Mononuclear cell (primary cell): ENCODE data around the gene MOSPD2. TPM values are rescaled to one million over a fixed set of nuclear protein-coding genes. Genes with fewer than 3 reads are reported as not detected.

Source experiments
- H3K27me3 ChIP-seq: 2 replicates; pipeline ENCODE4 v1.6.0; 2011; ENCODE audit warnings: low read length, control low read depth; ENCODE audit not compliant: insufficient read depth
- H3K4me1 ChIP-seq: 2 replicates; pipeline ENCODE4 v1.5.1; 2011; ENCODE audit warnings: mild to moderate bottlenecking, low read length, control low read depth; ENCODE audit not compliant: insufficient read depth
- H3K4me3 ChIP-seq: 2 replicates; pipeline ENCODE4 v1.5.1; 2011; ENCODE audit warnings: mild to moderate bottlenecking, low read length, moderate library complexity
- H3K9me3 ChIP-seq: 2 replicates; pipeline ENCODE4 v1.5.1; 2011; ENCODE audit warnings: low read depth, mild to moderate bottlenecking, control low read depth, low read length
- total RNA-seq: library from RNA; depleted of rRNA; stranded (reverse); fragments of >200 nt; gene quantifications from one replicate; pipeline ENCODE4 v1.2.3, GENCODE V29; 2012

The MOSPD2 gene
- total RNA-seq, 1 donor: 9.2 TPM

- peaks cover under 1% of the 10 kb centered on the region for H3K4me1 ChIP-seq
- H3K27me3 ChIP-seq: no peaks in the 10 kb centered on the region
- H3K4me3 ChIP-seq: no peak overlapping the region
- no peaks in the 10 kb centered on the region for H3K9me3 ChIP-seq
These were observed 11.5 kb downstream of the MOSPD2 start for GRCh38 chrX:14884714-14885113.

DNA sequence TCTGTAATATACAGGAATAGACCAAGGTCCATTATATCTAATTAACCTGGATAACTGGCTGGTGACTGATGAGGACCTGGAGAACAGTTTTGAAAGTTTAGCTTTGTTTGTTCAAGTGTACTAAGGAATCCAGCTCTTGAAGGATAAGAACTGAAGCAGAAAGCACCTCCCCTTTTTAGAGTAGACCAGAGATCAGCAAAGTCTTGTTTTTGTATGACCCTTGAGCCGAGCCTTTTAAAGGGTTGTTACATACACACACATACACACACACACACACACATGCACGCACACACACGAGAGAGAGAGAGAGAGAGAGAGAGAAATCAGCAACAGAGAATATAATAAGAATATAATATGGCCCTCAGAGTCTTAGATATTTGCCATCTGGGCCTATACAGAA lies 13.0 kb downstream of the MOSPD2 start:
- H3K27me3 ChIP-seq: no peaks in the 10 kb centered on the region
- H3K4me1 ChIP-seq: no peaks in the 10 kb centered on the region

GRCh38 chrX:14896273-14896672 lies 23.1 kb downstream of the MOSPD2 start:
- H3K4me1 ChIP-seq: no peaks in the 10 kb centered on the region
- H3K9me3 ChIP-seq: no peaks in the 10 kb centered on the region
- no peak overlapping the region for H3K4me3 ChIP-seq
- H3K27me3 ChIP-seq: no peaks in the 10 kb centered on the region

More for the DNA sequence above, 13.0 kb downstream of the MOSPD2 start:
- Histone ChIP-seq H3K4me3 (no peak overlapping the region), H3K9me3 (no peaks in the 10 kb centered on the region)

DNA sequence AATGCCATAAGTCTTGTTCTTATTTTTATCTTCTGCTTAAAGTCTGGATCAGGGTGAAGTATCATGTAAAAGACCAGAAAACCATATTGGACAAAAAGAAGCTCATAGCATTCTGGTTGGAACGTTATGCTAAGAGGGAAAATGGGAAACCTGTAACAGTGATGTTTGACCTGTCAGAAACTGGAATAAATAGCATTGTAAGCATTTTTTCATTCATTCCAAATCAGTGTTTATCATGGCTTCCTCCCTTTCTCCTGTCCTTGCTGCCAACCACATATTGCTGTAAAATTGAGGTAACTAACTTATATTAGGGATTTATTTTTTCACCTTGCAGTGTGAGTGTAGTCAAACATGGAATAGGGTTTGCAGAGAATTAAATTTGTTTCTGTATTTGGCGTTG lies 23.8 kb downstream of the MOSPD2 start:
- no peak overlapping the region for H3K4me3 ChIP-seq
- no peaks in the 10 kb centered on the region for H3K9me3 ChIP-seq
- no peaks in the 10 kb centered on the region for H3K4me1 ChIP-seq
- H3K27me3 ChIP-seq: no peaks in the 10 kb centered on the region

DNA sequence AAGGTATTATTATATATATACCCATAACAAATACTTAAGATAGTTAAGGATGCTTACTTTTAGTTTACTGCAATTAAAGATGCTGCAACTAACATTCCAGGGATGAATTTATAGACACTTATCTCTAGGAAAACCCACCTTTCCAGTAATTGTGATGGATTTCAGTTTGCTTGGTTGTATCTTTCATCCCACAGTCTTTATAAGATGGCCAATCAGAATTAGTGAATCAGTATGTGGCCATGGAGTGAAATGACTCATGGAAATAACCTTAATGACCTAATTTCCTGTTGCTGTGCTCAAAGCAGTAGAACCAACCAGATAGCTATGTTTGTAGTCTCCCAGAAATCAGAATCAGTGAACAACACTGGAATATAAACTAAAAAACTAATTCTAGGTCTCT lies 26.4 kb downstream of the MOSPD2 start:
- Histone ChIP-seq H3K4me3 (no peak overlapping the region), H3K27me3 (no peaks in the 10 kb centered on the region), H3K9me3 (no peaks in the 10 kb centered on the region), H3K4me1 (no peaks in the 10 kb centered on the region)

- no peaks in the 10 kb centered on the region for H3K4me1 ChIP-seq
- H3K4me3 ChIP-seq: no peak overlapping the region
- no peaks in the 10 kb centered on the region for H3K27me3 ChIP-seq
- H3K9me3 ChIP-seq: no peaks in the 10 kb centered on the region
These were observed 29.3 kb downstream of the MOSPD2 start for GRCh38 chrX:14902537-14902936.

DNA sequence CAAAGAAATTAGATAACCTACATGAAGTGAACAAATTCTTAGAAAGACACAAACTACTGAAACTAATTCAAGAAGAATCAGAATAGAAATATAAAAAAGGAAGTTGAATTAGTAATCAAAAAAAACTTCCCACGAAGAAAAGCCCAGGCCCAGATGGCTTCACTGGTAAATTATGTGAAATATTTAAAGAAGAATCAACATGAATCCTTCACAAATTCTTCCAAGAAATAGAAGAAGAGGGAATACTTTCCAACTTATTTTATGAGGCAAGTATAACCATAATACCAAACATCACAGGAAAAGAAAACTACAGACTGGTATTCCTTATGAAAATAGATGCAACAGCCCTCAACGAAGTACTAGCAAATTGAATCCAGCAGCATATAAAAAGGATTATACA lies 30.7 kb downstream of the MOSPD2 start:
- Histone ChIP-seq H3K4me1 (no peaks in the 10 kb centered on the region), H3K9me3 (no peaks in the 10 kb centered on the region), H3K27me3 (no peaks in the 10 kb centered on the region), H3K4me3 (no peak overlapping the region)

- Histone ChIP-seq H3K9me3 (no peaks in the 10 kb centered on the region), H3K4me3 (no peak overlapping the region), H3K27me3 (no peaks in the 10 kb centered on the region), H3K4me1 (no peaks in the 10 kb centered on the region)
These were observed 40.0 kb downstream of the MOSPD2 start for GRCh38 chrX:14913241-14913640.

GRCh38 chrX:14915596-14915995 lies 42.4 kb downstream of the MOSPD2 start:
- Histone ChIP-seq H3K27me3 (no peaks in the 10 kb centered on the region), H3K4me3 (no peak overlapping the region), H3K9me3 (no peaks in the 10 kb centered on the region), H3K4me1 (no peaks in the 10 kb centered on the region)

DNA sequence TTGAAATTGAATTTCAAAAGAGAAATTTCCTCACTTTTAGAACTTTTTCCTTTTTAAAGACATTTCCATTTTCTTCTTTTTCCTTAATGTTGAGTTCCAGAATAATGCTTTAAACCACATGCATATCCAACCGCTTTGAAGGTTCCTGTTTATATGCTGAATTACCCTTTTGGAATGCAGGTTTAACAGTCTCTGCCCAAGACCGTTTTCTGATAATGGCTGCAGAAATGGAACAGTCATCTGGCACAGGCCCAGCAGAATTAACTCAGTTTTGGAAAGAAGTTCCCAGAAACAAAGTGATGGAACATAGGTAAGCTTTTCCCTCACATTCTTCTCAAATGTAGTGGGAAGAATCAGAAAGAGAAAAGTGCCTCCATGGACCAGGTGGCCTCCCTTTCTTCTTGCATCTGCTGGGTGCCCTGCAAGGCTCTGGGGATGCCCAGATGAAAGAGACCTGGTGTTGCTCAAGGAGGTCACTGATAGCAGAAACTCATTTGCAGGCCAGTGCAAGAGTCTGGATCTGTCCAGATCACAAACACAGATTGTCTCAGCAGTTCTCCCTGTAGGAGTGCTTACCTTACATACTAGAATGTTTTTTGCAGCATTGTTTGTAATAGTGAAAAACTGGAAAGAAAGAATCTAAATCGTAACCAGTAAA lies 42.9 kb downstream of the MOSPD2 start:
- H3K9me3 ChIP-seq: no peaks in the 10 kb centered on the region
- no peaks in the 10 kb centered on the region for H3K4me1 ChIP-seq
- no peak overlapping the region for H3K4me3 ChIP-seq
- no peaks in the 10 kb centered on the region for H3K27me3 ChIP-seq

DNA sequence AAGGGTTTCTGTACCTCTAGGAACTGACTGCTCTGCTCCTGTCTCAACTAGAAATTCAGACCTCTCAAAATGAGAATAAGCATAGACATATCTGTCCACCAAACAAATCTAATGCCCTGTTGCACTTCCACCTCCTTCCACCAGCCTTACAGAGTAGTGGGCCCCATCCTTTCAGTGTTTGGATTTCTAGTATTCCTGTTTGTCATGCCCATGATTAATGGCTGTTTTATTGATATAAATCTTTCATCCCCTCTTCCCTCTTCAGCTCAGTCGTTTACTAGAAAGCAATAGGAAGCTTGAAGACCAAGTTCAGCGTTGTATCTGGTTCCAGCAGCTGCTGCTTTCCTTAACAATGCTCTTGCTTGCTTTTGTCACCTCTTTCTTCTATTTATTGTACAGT lies 46.2 kb downstream of the MOSPD2 start:
- Histone ChIP-seq H3K4me3 (no peak overlapping the region), H3K4me1 (no peaks in the 10 kb centered on the region), H3K27me3 (no peaks in the 10 kb centered on the region), H3K9me3 (no peaks in the 10 kb centered on the region)

GRCh38 chrX:14920196-14920595 lies 47.0 kb downstream of the MOSPD2 start:
- no peaks in the 10 kb centered on the region for H3K4me1 ChIP-seq
- H3K4me3 ChIP-seq: no peak overlapping the region
- H3K27me3 ChIP-seq: no peaks in the 10 kb centered on the region
- no peaks in the 10 kb centered on the region for H3K9me3 ChIP-seq

GRCh38 chrX:14922437-14922836 lies 49.2 kb downstream of the MOSPD2 start:
- Histone ChIP-seq H3K27me3 (no peaks in the 10 kb centered on the region), H3K4me3 (no peak overlapping the region), H3K9me3 (no peaks in the 10 kb centered on the region), H3K4me1 (no peaks in the 10 kb centered on the region)

DNA sequence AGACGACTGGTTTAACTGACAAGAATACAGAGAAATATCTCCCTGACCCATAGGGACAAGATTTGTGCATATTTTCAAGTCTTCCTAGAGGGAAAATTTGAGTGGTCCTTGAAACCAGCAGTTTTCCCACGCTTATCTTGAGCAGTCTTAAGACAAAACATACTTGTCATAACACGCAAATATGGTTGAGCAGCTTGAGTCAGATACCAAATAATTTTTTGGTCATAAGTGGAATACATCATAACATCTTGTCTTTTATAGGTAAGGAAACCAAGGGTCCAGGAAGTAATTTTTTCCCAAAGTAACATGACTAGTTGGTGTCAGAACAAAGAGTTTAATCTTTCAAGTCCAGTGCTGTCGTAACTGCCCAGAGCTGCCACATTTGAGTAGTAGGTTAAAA lies 50.5 kb downstream of the MOSPD2 start:
- Histone ChIP-seq H3K9me3 (no peaks in the 10 kb centered on the region), H3K4me3 (no peak overlapping the region), H3K4me1 (no peaks in the 10 kb centered on the region), H3K27me3 (no peaks in the 10 kb centered on the region)

DNA sequence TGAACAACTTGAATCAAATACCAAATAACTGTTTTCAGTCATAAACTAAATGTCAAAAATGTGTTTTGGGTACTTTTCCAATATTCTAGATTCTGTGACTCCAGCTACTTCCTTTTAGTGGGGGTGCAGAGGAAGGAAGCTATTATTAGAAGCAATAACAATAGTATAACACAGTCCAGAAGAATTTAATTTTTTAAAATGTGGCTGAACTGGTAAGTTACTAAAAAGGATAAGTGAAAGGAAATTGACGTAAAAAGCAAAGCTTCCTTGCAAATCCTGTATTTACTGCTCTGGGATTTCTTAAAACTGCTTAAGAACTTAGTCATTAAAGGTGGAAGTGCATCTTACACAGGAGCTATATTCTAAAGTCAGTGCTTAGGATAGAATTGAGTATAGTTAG lies 53.2 kb downstream of the MOSPD2 start:
- H3K4me3 ChIP-seq: no peak overlapping the region

DNA sequence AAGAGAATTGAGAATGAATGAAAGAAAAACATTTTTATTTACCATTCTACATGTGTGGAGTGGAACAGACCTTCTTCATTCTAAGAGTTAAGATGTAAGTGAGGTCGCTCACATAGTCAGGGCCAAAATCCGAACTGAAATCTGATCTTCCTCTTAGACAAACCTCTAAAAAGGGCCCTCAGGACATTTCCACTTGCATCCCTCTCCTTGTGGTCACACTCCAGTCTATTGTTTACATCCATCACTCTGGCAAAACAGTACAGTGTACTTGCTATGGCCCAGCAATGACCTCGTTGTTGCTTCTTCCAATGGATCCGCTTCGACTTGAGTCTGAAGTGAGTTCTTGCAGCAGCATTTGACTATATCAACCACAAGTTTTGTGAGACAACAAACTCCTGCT lies 54.2 kb downstream of the MOSPD2 start:
- no peak overlapping the region for H3K4me3 ChIP-seq
- no peaks in the 10 kb centered on the region for H3K4me1 ChIP-seq
- no peaks in the 10 kb centered on the region for H3K9me3 ChIP-seq
- no peaks in the 10 kb centered on the region for H3K27me3 ChIP-seq

More for the DNA sequence above, 53.2 kb downstream of the MOSPD2 start:
- Histone ChIP-seq H3K4me1 (no peaks in the 10 kb centered on the region), H3K27me3 (no peaks in the 10 kb centered on the region), H3K9me3 (no peaks in the 10 kb centered on the region)
